GM21576 (cell line): ENCODE results near the gene MGA.

Experiments
- ATAC-seq: cut with Tn5 transposase; IDR thresholded peaks from one replicate; pipeline ENCODE4 v1.9.1; 2021; ENCODE audit warnings: mild to moderate bottlenecking, moderate library complexity; ENCODE audit not compliant: unreplicated experiment

The MGA gene

GRCh38 chr15:41780266-41780665 lies 120.1 kb downstream of the MGA start:
- ATAC-seq: no peak

GRCh38 chr15:41780727-41781126 lies 120.5 kb downstream of the MGA start:
- no peak for ATAC-seq

- no peak for ATAC-seq
Measured at GRCh38 chr15:41782371-41783282, 122.4 kb downstream of the MGA start.

GRCh38 chr15:41783296-41783695 lies 123.1 kb downstream of the MGA start:
- no peak for ATAC-seq

- ATAC-seq: no peak
Measured at GRCh38 chr15:41788262-41788661, 128.1 kb downstream of the MGA start.

GRCh38 chr15:41789236-41789635 lies 129.0 kb downstream of the MGA start:
- ATAC-seq: no peak

GRCh38 chr15:41789662-41790061 lies 129.5 kb downstream of the MGA start:
- ATAC-seq: no peak

- no peak for ATAC-seq
Measured at GRCh38 chr15:41790169-41790568, 130.0 kb downstream of the MGA start.

GRCh38 chr15:41790756-41791546 lies 130.7 kb downstream of the MGA start:
- no peak for ATAC-seq

- no peak for ATAC-seq
Measured at GRCh38 chr15:41791547-41791937, 131.3 kb downstream of the MGA start.

- no peak for ATAC-seq
Measured at GRCh38 chr15:41792000-41792637, 131.9 kb downstream of the MGA start.

- no peak for ATAC-seq
Measured at GRCh38 chr15:41794081-41794480, 133.9 kb downstream of the MGA start.

- no peak for ATAC-seq
Measured at GRCh38 chr15:41795996-41796856, 136.0 kb downstream of the MGA start.

- no peak for ATAC-seq
Measured at GRCh38 chr15:41797201-41797944, 137.2 kb downstream of the MGA start.

GRCh38 chr15:41798607-41799487 lies 138.6 kb downstream of the MGA start:
- ATAC-seq: no peak

GRCh38 chr15:41799488-41799805 lies 139.2 kb downstream of the MGA start:
- no peak for ATAC-seq

- ATAC-seq: no peak
Measured at GRCh38 chr15:41801185-41801584, 141.0 kb downstream of the MGA start.

- no peak for ATAC-seq
Measured at GRCh38 chr15:41801850-41802455, 141.7 kb downstream of the MGA start.

GRCh38 chr15:41804361-41804760 lies 144.2 kb downstream of the MGA start:
- ATAC-seq: no peak
